Prostate gland (tissue), 2 donors: ENCODE measurements around the gene RETSAT.

Experiments used
- POLR2A ChIP-seq: fragments of 450-650 bp; IDR thresholded peaks from one replicate; pipeline ENCODE4 v1.6.1; 2016; ENCODE audit warnings: antibody characterized with exemption, mild to moderate bottlenecking
- TF ChIP-seq, protein P1 (sequence below), 4 experiments: fragments of 200-600 bp in 2 of 4; fragments of 450-650 bp in 2 of 4; sonication (generic) in 2 of 4; IDR thresholded peaks; 1 replicate in 3 of 4; 2 replicates in 1 of 4; pipeline ENCODE4 v1.5.1; 2016 to 2019; ENCODE audit warnings: antibody characterized with exemption in 4 of 4, mild to moderate bottlenecking in 2 of 4, moderate library complexity in 2 of 4

- TF ChIP-seq, protein P1, sequence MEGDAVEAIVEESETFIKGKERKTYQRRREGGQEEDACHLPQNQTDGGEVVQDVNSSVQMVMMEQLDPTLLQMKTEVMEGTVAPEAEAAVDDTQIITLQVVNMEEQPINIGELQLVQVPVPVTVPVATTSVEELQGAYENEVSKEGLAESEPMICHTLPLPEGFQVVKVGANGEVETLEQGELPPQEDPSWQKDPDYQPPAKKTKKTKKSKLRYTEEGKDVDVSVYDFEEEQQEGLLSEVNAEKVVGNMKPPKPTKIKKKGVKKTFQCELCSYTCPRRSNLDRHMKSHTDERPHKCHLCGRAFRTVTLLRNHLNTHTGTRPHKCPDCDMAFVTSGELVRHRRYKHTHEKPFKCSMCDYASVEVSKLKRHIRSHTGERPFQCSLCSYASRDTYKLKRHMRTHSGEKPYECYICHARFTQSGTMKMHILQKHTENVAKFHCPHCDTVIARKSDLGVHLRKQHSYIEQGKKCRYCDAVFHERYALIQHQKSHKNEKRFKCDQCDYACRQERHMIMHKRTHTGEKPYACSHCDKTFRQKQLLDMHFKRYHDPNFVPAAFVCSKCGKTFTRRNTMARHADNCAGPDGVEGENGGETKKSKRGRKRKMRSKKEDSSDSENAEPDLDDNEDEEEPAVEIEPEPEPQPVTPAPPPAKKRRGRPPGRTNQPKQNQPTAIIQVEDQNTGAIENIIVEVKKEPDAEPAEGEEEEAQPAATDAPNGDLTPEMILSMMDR (IDR thresholded peaks at IDR 0.05): no peak
- no peak for TF ChIP-seq POLR2A
These were observed 47.1 kb upstream of the RETSAT start for GRCh38 chr2:85401464-85401805.
